GM18873 (cell line): ENCODE measurements around the gene TSPAN10.
"Not testable (repeated sequence)": the region's sequence is repeated elsewhere in the genome, so short reads cannot be mapped to it uniquely, and the experiment has no call there.

Source experiments
- ATAC-seq: cut with Tn5 transposase; IDR thresholded peaks from one replicate; pipeline ENCODE4 v1.9.1; 2021; ENCODE audit warnings: mild to moderate bottlenecking, moderate library complexity, moderate number of reproducible peaks; ENCODE audit not compliant: unreplicated experiment, low FRiP score

TSPAN10 gene

GRCh38 chr17:81656835-81657234 is 19.8 kb downstream of the TSPAN10 start:
- no peak for ATAC-seq

GRCh38 chr17:81659038-81659437 is 22.0 kb downstream of the TSPAN10 start:
- ATAC-seq: no peak

GRCh38 chr17:81660441-81660840 is 23.4 kb downstream of the TSPAN10 start:
- no peak for ATAC-seq

- no peak for ATAC-seq
These were observed 25.0 kb downstream of the TSPAN10 start for GRCh38 chr17:81662002-81662401.

GRCh38 chr17:81664051-81664470 is 27.1 kb downstream of the TSPAN10 start:
- ATAC-seq: no peak

- ATAC-seq: no peak
These were observed 28.5 kb downstream of the TSPAN10 start for GRCh38 chr17:81665205-81666091.

- ATAC-seq: no peak
These were observed 29.0 kb downstream of the TSPAN10 start for GRCh38 chr17:81666092-81666341.

GRCh38 chr17:81666342-81667191 is 29.6 kb downstream of the TSPAN10 start, which contains the start of the genes CCDC137 and OXLD1:
Gene CCDC137 (plus strand): TSS chr17:81666737. CDS start chr17:81666767, 30 bp downstream.
Gene OXLD1 (minus strand): TSS chr17:81666605. CDS start chr17:81666577, 28 bp downstream.
- ATAC-seq: peak; percentile 79

- ATAC-seq: no peak
These were observed 30.8 kb downstream of the TSPAN10 start for GRCh38 chr17:81667754-81668153.

GRCh38 chr17:81672504-81672903 is 35.5 kb downstream of the TSPAN10 start:
- ATAC-seq: no peak

GRCh38 chr17:81672954-81673353 is 36.0 kb downstream of the TSPAN10 start:
- no peak for ATAC-seq

- ATAC-seq: no peak
These were observed 36.7 kb downstream of the TSPAN10 start for GRCh38 chr17:81673561-81674258.

- ATAC-seq: not testable (repeated sequence)
These were observed 38.7 kb downstream of the TSPAN10 start for GRCh38 chr17:81675515-81676221.

- ATAC-seq: no peak
These were observed 39.9 kb downstream of the TSPAN10 start for GRCh38 chr17:81676906-81677305.

- ATAC-seq: no peak
These were observed 43.2 kb downstream of the TSPAN10 start for GRCh38 chr17:81680150-81680549.

GRCh38 chr17:81681672-81682071 is 44.7 kb downstream of the TSPAN10 start:
- ATAC-seq: no peak

- ATAC-seq: no peak
These were observed 45.7 kb downstream of the TSPAN10 start for GRCh38 chr17:81682565-81683207.

- ATAC-seq: peak; percentile 6
These were observed 46.2 kb downstream of the TSPAN10 start for GRCh38 chr17:81683208-81683583.

- ATAC-seq: peak; percentile 94
These were observed 46.8 kb downstream of the TSPAN10 start, which contains the start of the genes ARL16 and HGS for GRCh38 chr17:81683584-81684441. Gene ARL16 (minus strand): TSS chr17:81683797. CDS start chr17:81683753, 44 bp downstream. Gene HGS (plus strand): TSS chr17:81684011. CDS start chr17:81684067, 56 bp downstream.
